ENCODE data around the gene FBXO27.

DNA sequence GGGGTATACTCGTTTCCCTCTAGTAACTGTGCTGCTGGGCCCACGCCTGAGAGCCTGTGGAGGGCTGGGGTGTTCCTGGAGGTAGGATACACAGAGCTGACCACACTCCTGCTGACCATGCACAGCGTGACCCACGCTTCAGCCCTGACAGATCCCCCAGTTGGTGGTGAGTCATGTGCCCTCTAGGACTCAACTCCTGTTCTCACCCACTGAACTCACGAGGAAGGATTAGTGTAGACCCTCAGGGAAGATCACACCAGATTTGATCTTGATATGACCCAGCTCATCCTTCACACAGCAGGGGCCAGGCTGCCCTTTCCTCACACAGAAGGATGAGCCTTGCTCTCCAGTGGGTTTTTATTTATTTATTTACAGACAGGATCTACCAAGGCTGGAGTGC, 38.5 kb upstream of the FBXO27 start:
- TF ChIP-seq, protein P1, sequence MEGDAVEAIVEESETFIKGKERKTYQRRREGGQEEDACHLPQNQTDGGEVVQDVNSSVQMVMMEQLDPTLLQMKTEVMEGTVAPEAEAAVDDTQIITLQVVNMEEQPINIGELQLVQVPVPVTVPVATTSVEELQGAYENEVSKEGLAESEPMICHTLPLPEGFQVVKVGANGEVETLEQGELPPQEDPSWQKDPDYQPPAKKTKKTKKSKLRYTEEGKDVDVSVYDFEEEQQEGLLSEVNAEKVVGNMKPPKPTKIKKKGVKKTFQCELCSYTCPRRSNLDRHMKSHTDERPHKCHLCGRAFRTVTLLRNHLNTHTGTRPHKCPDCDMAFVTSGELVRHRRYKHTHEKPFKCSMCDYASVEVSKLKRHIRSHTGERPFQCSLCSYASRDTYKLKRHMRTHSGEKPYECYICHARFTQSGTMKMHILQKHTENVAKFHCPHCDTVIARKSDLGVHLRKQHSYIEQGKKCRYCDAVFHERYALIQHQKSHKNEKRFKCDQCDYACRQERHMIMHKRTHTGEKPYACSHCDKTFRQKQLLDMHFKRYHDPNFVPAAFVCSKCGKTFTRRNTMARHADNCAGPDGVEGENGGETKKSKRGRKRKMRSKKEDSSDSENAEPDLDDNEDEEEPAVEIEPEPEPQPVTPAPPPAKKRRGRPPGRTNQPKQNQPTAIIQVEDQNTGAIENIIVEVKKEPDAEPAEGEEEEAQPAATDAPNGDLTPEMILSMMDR (IDR thresholded peaks at IDR 0.05) = no peak
- TF ChIP-seq POLR2A (IDR thresholded peaks at IDR 0.05) = no peak
